ENCODE data around the gene SYNPO.

GRCh38 chr5:150637245-150638052 is 3.0 kb upstream of the SYNPO start:
- TF ChIP-seq EZH2 (optimal IDR thresholded peaks at IDR 0.05; ENCODE audit: low read depth, low read length) (no peak), CTCF (IDR thresholded peaks at IDR 0.05; ENCODE audit: low read length) (no peak), EZH2phosphoT487 (IDR thresholded peaks at IDR 0.05; ENCODE audit: low read length) (no peak)
